ENCODE results near the gene MEI4. TPM values are rescaled to one million over a fixed set of nuclear protein-coding genes. Genes with fewer than 3 reads are reported as not detected.

Gene MEI4
- polyA plus RNA-seq, 1 donor from 2014 or later, result not detected

DNA sequence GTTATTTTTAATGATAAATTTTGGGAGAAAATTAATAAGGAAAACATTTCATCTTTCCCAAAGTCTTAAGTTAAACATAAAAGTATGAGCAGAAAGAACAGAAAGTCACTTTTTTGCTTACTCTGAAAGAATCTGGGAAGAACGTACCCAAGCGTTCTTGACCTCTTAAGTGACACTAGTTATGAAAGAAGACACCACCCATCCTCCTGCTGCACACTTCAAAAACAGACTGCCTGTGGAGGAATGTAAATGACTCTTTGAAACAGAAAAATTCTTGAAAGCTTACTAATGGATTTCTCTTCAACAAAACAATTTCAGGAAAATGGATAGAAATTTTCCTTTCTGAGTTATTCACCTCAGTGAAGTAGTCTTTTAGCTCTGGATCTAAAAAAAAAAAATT lies 227.7 kb downstream of the MEI4 start:
- TF ChIP-seq EP300 (conservative IDR thresholded peaks at IDR 0.05; ENCODE audit: poor library complexity, severe bottlenecking), result no peak
- no peak for TF ChIP-seq TAF1 (IDR thresholded peaks at IDR 0.05; ENCODE audit: low read depth)
- TF ChIP-seq, protein P1, sequence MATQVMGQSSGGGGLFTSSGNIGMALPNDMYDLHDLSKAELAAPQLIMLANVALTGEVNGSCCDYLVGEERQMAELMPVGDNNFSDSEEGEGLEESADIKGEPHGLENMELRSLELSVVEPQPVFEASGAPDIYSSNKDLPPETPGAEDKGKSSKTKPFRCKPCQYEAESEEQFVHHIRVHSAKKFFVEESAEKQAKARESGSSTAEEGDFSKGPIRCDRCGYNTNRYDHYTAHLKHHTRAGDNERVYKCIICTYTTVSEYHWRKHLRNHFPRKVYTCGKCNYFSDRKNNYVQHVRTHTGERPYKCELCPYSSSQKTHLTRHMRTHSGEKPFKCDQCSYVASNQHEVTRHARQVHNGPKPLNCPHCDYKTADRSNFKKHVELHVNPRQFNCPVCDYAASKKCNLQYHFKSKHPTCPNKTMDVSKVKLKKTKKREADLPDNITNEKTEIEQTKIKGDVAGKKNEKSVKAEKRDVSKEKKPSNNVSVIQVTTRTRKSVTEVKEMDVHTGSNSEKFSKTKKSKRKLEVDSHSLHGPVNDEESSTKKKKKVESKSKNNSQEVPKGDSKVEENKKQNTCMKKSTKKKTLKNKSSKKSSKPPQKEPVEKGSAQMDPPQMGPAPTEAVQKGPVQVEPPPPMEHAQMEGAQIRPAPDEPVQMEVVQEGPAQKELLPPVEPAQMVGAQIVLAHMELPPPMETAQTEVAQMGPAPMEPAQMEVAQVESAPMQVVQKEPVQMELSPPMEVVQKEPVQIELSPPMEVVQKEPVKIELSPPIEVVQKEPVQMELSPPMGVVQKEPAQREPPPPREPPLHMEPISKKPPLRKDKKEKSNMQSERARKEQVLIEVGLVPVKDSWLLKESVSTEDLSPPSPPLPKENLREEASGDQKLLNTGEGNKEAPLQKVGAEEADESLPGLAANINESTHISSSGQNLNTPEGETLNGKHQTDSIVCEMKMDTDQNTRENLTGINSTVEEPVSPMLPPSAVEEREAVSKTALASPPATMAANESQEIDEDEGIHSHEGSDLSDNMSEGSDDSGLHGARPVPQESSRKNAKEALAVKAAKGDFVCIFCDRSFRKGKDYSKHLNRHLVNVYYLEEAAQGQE (IDR thresholded peaks at IDR 0.05; ENCODE audit: borderline replicate concordance), result no peak
- TF ChIP-seq POLR2AphosphoS5 (IDR thresholded peaks at IDR 0.05), result no peak
- no peak overlapping the region for H3K9ac ChIP-seq (ENCODE audit: low read length)
- no peak overlapping the region for H3K27ac ChIP-seq (ENCODE audit: low read length)
- H3K79me2 ChIP-seq (replicated peaks; ENCODE audit: insufficient read depth, low read length), result no peaks in the 10 kb centered on the region
- H3K9me2 ChIP-seq (ENCODE audit: insufficient read depth, low read length), result no peaks in the 10 kb centered on the region
- H4K20me1 ChIP-seq (ENCODE audit: insufficient read depth), result no peaks in the 10 kb centered on the region
- no peaks in the 10 kb centered on the region for H3K9me3 ChIP-seq (ENCODE audit: low read length)
- no peak overlapping the region for H3K4me2 ChIP-seq (ENCODE audit: low read length)
- no peaks in the 10 kb centered on the region for H3K36me3 ChIP-seq (ENCODE audit: insufficient read depth, low read length)
- no peak overlapping the region for H3K4me3 ChIP-seq (ENCODE audit: low read length)
- H3F3A ChIP-seq (ENCODE audit: insufficient read depth, low read length, poor library complexity, severe bottlenecking), result no peaks in the 10 kb centered on the region
- H3K27me3 ChIP-seq (ENCODE audit: insufficient read depth, low read depth, low read length), result no peaks in the 10 kb centered on the region
- H2AFZ ChIP-seq (ENCODE audit: low read depth, low read length), result no peak overlapping the region

DNA sequence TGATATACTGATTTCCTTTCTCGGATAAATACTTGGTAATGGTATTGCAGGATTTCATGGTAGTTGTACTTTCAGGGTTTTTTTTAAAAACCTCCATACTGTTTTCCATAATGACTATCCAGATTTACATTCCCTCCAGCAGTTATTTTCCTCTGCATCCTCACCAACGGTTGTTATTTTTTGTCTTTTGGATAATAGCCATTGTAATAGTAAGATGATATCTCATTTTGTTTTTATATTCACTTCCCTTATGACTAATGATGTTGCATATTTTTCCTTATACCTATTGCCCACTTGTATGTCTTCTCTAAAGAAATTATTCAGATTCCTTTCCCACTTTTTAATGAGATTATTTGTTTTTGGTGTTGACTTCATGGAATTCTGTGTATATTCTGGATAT lies 231.0 kb downstream of the MEI4 start:
- H3K9ac ChIP-seq (ENCODE audit: low read length), result no peak overlapping the region
- H3K27me3 ChIP-seq (ENCODE audit: insufficient read depth, low read depth, low read length), result no peaks in the 10 kb centered on the region
- H4K20me1 ChIP-seq (ENCODE audit: insufficient read depth), result no peaks in the 10 kb centered on the region
- no peaks in the 10 kb centered on the region for H3K9me2 ChIP-seq (ENCODE audit: insufficient read depth, low read length)
- H3K4me2 ChIP-seq (ENCODE audit: low read length), result no peak overlapping the region
- no peaks in the 10 kb centered on the region for H3K79me2 ChIP-seq (replicated peaks; ENCODE audit: insufficient read depth, low read length)
- H2AFZ ChIP-seq (ENCODE audit: low read depth, low read length), result no peak overlapping the region
- no peak overlapping the region for H3K27ac ChIP-seq (ENCODE audit: low read length)
- H3K9me3 ChIP-seq (ENCODE audit: low read length), result no peaks in the 10 kb centered on the region
- TF ChIP-seq TAF1 (IDR thresholded peaks at IDR 0.05; ENCODE audit: low read depth), result no peak
- TF ChIP-seq EP300 (conservative IDR thresholded peaks at IDR 0.05; ENCODE audit: poor library complexity, severe bottlenecking), result no peak
- TF ChIP-seq SMC3 (conservative IDR thresholded peaks at IDR 0.05; ENCODE audit: poor library complexity), result no peak
- no peak for TF ChIP-seq RAD21 (conservative IDR thresholded peaks at IDR 0.05)
- TF ChIP-seq, protein P1 (IDR thresholded peaks at IDR 0.05; ENCODE audit: borderline replicate concordance), result no peak
- no peak for TF ChIP-seq MXI1 (conservative IDR thresholded peaks at IDR 0.05; ENCODE audit: poor library complexity, severe bottlenecking)
- no peak for TF ChIP-seq EZH2 (IDR thresholded peaks at IDR 0.05; ENCODE audit: borderline replicate concordance, insufficient read depth, low read length, poor library complexity, severe bottlenecking)
- TF ChIP-seq, protein P2, sequence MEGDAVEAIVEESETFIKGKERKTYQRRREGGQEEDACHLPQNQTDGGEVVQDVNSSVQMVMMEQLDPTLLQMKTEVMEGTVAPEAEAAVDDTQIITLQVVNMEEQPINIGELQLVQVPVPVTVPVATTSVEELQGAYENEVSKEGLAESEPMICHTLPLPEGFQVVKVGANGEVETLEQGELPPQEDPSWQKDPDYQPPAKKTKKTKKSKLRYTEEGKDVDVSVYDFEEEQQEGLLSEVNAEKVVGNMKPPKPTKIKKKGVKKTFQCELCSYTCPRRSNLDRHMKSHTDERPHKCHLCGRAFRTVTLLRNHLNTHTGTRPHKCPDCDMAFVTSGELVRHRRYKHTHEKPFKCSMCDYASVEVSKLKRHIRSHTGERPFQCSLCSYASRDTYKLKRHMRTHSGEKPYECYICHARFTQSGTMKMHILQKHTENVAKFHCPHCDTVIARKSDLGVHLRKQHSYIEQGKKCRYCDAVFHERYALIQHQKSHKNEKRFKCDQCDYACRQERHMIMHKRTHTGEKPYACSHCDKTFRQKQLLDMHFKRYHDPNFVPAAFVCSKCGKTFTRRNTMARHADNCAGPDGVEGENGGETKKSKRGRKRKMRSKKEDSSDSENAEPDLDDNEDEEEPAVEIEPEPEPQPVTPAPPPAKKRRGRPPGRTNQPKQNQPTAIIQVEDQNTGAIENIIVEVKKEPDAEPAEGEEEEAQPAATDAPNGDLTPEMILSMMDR (IDR thresholded peaks at IDR 0.05; ENCODE audit: poor library complexity, severe bottlenecking), result no peak
- TF ChIP-seq POLR2AphosphoS5 (IDR thresholded peaks at IDR 0.05), result no peak
- no peaks in the 10 kb centered on the region for H3K36me3 ChIP-seq (ENCODE audit: insufficient read depth, low read length)
- no peak overlapping the region for H3K4me3 ChIP-seq (ENCODE audit: low read length)
- H3F3A ChIP-seq (ENCODE audit: insufficient read depth, low read length, poor library complexity, severe bottlenecking), result no peaks in the 10 kb centered on the region
